GM23248 (cell line): Measurements from ENCODE around the gene JPH2.

ENCODE experiments used
- EZH2 ChIP-seq: fragments of 200-600 bp; sonication (generic); IDR thresholded peaks from 2 replicates; pipeline ENCODE4 v1.6.1; 2018; ENCODE audit warnings: antibody characterized with exemption, mild to moderate bottlenecking; ENCODE audit not compliant: insufficient read depth, poor library complexity, severe bottlenecking
- EZH2phosphoT487 ChIP-seq: fragments of 200-600 bp; sonication (generic); IDR thresholded peaks from 2 replicates; pipeline ENCODE4 v1.6.1; 2018; ENCODE audit warnings: antibody characterized with exemption, moderate library complexity, mild to moderate bottlenecking, low read depth; ENCODE audit not compliant: insufficient read depth

DNA sequence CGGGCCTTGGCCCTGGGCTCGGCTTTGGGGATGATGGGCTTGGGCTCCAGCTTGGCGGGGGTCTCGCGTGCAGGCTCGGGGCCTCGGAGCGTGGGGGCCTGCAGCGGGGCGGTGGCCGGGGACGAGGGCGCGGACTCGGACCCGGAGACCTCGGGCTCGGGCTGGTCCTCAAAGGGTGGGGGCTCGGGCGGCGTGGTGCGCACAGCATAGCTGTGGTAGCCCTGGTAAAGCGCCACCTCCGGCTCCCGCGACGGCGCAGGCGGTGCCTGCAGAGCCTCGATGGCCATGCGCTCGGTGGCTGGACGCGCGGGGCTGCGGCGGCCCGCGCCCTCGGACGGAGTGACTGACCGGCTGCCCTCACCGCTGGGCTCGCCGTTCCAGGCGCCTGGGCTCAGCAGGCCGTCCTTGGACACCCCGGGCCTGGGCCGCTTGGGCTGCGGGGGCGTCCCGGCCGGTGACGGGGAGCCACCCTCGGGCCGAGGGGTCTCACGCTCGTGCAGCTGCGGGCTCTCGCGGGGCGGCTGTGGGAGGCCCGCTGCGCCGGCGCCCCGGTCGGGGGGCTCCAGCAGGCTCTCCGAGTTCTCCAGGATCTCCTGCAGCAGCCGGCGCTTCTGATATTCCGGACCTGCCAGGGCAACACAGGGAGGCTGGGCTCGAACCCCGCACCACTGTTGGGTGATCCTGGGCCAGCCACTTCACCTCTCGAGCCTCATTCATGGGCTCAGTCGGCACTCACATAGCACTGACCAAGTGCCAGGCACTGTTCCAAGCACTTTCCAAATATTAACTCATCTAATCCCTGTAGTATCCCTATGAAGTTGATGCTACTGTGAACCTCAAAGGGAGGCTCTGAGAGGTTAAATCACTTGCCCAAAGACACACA is 71.0 kb downstream of the JPH2 start:
- no peak for TF ChIP-seq EZH2phosphoT487
- TF ChIP-seq EZH2 = no peak
